Osteocyte (in vitro differentiated cells): ENCODE results near the gene PDZD4. TPM values are rescaled to one million over a fixed set of nuclear protein-coding genes. Genes with fewer than 3 reads are reported as not detected.
"Not testable (repeated sequence)": the region's sequence is repeated elsewhere in the genome, so short reads cannot be mapped to it uniquely, and the experiment has no call there.

Source experiments
- DNase-seq: peaks from one replicate; pipeline ENCODE4 v3.0.0; 2021; ENCODE audit warnings: mixed read lengths; ENCODE audit not compliant: unreplicated experiment; ENCODE audit errors: extremely low spot score
- H3K27ac Mint-ChIP-seq: one replicate; pipeline ENCODE4 v1.8.0; 2021; ENCODE audit warnings: mild to moderate bottlenecking, mixed read lengths; ENCODE audit not compliant: unreplicated experiment
- H3K27me3 Mint-ChIP-seq: one replicate; pipeline ENCODE4 v1.8.0; 2021; ENCODE audit warnings: mixed read lengths; ENCODE audit not compliant: unreplicated experiment
- H3K36me3 Mint-ChIP-seq: one replicate; pipeline ENCODE4 v1.8.0; 2021; ENCODE audit warnings: mixed read lengths; ENCODE audit not compliant: unreplicated experiment
- H3K4me1 Mint-ChIP-seq: one replicate; pipeline ENCODE4 v1.8.0; 2021; ENCODE audit warnings: mixed read lengths; ENCODE audit not compliant: unreplicated experiment
- H3K4me3 Mint-ChIP-seq: one replicate; pipeline ENCODE4 v1.8.0; 2021; ENCODE audit warnings: mild to moderate bottlenecking, moderate library complexity, mixed read lengths; ENCODE audit not compliant: unreplicated experiment
- H3K9me3 Mint-ChIP-seq: one replicate; pipeline ENCODE4 v1.8.0; 2021; ENCODE audit warnings: mixed read lengths; ENCODE audit not compliant: unreplicated experiment
- CTCF ChIP-seq: fragments of 200-600 bp; sonication (generic); IDR thresholded peaks from 2 replicates; pipeline ENCODE4 v1.5.0; 2021; ENCODE audit warnings: antibody characterized with exemption, mild to moderate bottlenecking, moderate library complexity
- total RNA-seq: library from RNA; stranded (reverse); gene quantifications from 2 replicates; pipeline ENCODE4 v1.2.1, GENCODE V29; 2021

The PDZD4 gene
- total RNA-seq, 1 donor from 2014 or later, result 23.9 TPM

GRCh38 chrX:153824348-153824747 lies 6.0 kb downstream of the PDZD4 start:
- Mint-ChIP-seq H3K36me3 (no peaks in the 10 kb centered on the region), H3K27me3 (no peaks in the 10 kb centered on the region), H3K27ac (no peak overlapping the region), H3K4me3 (no peak overlapping the region), H3K9me3 (peaks cover 11% of the 10 kb centered on the region), H3K4me1 (peaks cover 9% of the 10 kb centered on the region)
- no peak for TF ChIP-seq CTCF
- no peak for DNase-seq

- no peaks in the 10 kb centered on the region for H3K27me3 Mint-ChIP-seq
- no peak overlapping the region for H3K4me3 Mint-ChIP-seq
- TF ChIP-seq CTCF, result no peak
- peaks cover 4% of the 10 kb centered on the region for H3K4me1 Mint-ChIP-seq
- no peak for DNase-seq
- no peaks in the 10 kb centered on the region for H3K9me3 Mint-ChIP-seq
- H3K27ac Mint-ChIP-seq, result no peak overlapping the region
- H3K36me3 Mint-ChIP-seq, result no peaks in the 10 kb centered on the region
Measured at GRCh38 chrX:153821066-153821465, 9.3 kb downstream of the PDZD4 start.

GRCh38 chrX:153820601-153821000 lies 9.7 kb downstream of the PDZD4 start:
- H3K4me3 Mint-ChIP-seq, result no peak overlapping the region
- no peak for DNase-seq
- no peak for TF ChIP-seq CTCF
- no peaks in the 10 kb centered on the region for H3K9me3 Mint-ChIP-seq
- no peak overlapping the region for H3K27ac Mint-ChIP-seq
- H3K36me3 Mint-ChIP-seq, result no peaks in the 10 kb centered on the region
- H3K4me1 Mint-ChIP-seq, result peaks cover 4% of the 10 kb centered on the region
- no peaks in the 10 kb centered on the region for H3K27me3 Mint-ChIP-seq

GRCh38 chrX:153819384-153820040 lies 10.8 kb downstream of the PDZD4 start:
- Mint-ChIP-seq H3K27me3 (no peaks in the 10 kb centered on the region), H3K4me3 (peak overlapping the region; percentile 54), H3K4me1 (peaks cover 4% of the 10 kb centered on the region), H3K9me3 (no peaks in the 10 kb centered on the region), H3K36me3 (no peaks in the 10 kb centered on the region), H3K27ac (peak overlapping the region; percentile 58)
- no peak for DNase-seq
- TF ChIP-seq CTCF, result no peak

- Mint-ChIP-seq H3K36me3 (no peaks in the 10 kb centered on the region), H3K27ac (peak overlapping the region; percentile 58), H3K4me3 (peak overlapping the region; percentile 55), H3K27me3 (no peaks in the 10 kb centered on the region), H3K4me1 (peaks cover 4% of the 10 kb centered on the region), H3K9me3 (no peaks in the 10 kb centered on the region)
- DNase-seq, result peak; percentile 84
- TF ChIP-seq CTCF, result no peak
Measured at GRCh38 chrX:153818571-153819383, 11.6 kb downstream of the PDZD4 start.

GRCh38 chrX:153818064-153818463 lies 12.3 kb downstream of the PDZD4 start:
- not testable (repeated sequence) for H3K27ac Mint-ChIP-seq, DNase-seq, H3K27me3 Mint-ChIP-seq, H3K4me1 Mint-ChIP-seq, H3K9me3 Mint-ChIP-seq, H3K4me3 Mint-ChIP-seq, H3K36me3 Mint-ChIP-seq
